Vagina (tissue), 2 donors: ENCODE measurements around the gene ZBTB16. TPM values are rescaled to one million over a fixed set of nuclear protein-coding genes. Genes with fewer than 3 reads are reported as not detected.

Source experiments
- DNase-seq, 2 donors: peaks; one replicate each; pipeline ENCODE4 v3.0.0-alpha.2; 2017; ENCODE audit errors: extremely low spot score in 2 of 2
- H3K27ac ChIP-seq: fragments of 200-600 bp; sonication (generic); one replicate; pipeline ENCODE4 v1.5.1; 2019
- H3K27me3 ChIP-seq: fragments of 200-600 bp; sonication (generic); one replicate; pipeline ENCODE4 v1.5.1; 2019
- H3K36me3 ChIP-seq, 2 donors: fragments of 200-600 bp; sonication (generic); one replicate each; pipeline ENCODE4 v1.5.1; 2017 to 2019
- H3K4me1 ChIP-seq: fragments of 200-600 bp; sonication (generic); one replicate; pipeline ENCODE4 v1.5.1; 2019
- H3K4me3 ChIP-seq, 2 donors: fragments of 200-600 bp; sonication (generic); 1 replicate in 1 of 2; 2 replicates in 1 of 2; pipeline ENCODE4 v1.5.1; 2016 to 2019
- H3K9me3 ChIP-seq: fragments of 200-600 bp; sonication (generic); one replicate; pipeline ENCODE4 v1.5.1; 2019
- CTCF ChIP-seq, 3 experiments: fragments of 450-650 bp in 2 of 3; fragments of 200-600 bp in 1 of 3; sonication (generic) in 1 of 3; IDR thresholded peaks; one replicate each; pipeline ENCODE4 v1.5.1; 2017 to 2019; ENCODE audit warnings: antibody characterized with exemption in 3 of 3, mild to moderate bottlenecking in 2 of 3, moderate library complexity in 2 of 3
- POLR2A ChIP-seq, 2 donors: fragments of 450-650 bp; IDR thresholded peaks; one replicate each; pipeline ENCODE4 v1.6.1; 2017; ENCODE audit warnings: antibody characterized with exemption in 2 of 2, mild to moderate bottlenecking in 2 of 2, moderate library complexity in 2 of 2
- POLR2AphosphoS5 ChIP-seq, 2 donors: sonication (generic); formaldehyde crosslinking; IDR thresholded peaks; one replicate each; pipeline ENCODE4 v1.9.0; 2017; ENCODE audit warnings: antibody characterized with exemption in 2 of 2, mild to moderate bottlenecking in 2 of 2, low read depth in 1 of 2; ENCODE audit not compliant: insufficient read depth in 1 of 2
- intact Hi-C: fragments of 100-400 bp; cut with DNase I; formaldehyde crosslinking; loops from one replicate; pipeline ENCODE4 v1.15.1; 2023
- total RNA-seq: library from RNA; depleted of rRNA; stranded (reverse); fragments of >200 nt; gene quantifications from one replicate; pipeline ENCODE4 v1.2.3, GENCODE V29; 2016

Gene ZBTB16
- total RNA-seq, 1 donor from 2014 or later, result 243 TPM

DNA sequence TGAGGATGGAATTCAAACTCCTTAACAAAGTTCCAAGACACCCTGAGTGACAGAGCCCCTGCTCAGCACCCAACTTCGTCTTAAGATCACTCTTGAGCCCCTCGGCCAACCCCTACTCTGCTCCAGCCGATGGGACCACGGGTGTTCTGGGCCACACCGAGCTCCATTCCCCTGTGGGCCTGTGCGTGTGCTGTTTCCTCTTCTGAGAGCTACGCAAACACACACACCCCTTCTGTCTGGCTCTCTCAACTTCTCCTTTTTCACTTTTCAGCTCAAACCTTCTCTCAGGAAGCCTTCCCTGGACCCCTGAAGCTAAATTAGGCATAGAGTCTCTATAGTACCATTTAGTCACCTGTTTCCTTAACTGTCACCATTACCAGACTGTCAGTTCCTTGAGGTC, 199.2 kb downstream of the ZBTB16 start:
- Histone ChIP-seq H3K4me1 (peaks cover 67% of the 10 kb centered on the region), H3K4me3 (peak overlapping the region in 1 of 2 donors; percentile 38), H3K36me3 (peaks cover 0 to 5% of the 10 kb centered on the region in 2 donors), H3K9me3 (no peaks in the 10 kb centered on the region), H3K27me3 (no peaks in the 10 kb centered on the region), H3K27ac (peak overlapping the region; percentile 86)
- no peak for TF ChIP-seq POLR2A (IDR thresholded peaks at IDR 0.05)
- no peak for TF ChIP-seq CTCF (IDR thresholded peaks at IDR 0.05)
- TF ChIP-seq POLR2AphosphoS5 (IDR thresholded peaks at IDR 0.05; ENCODE audit: insufficient read depth in 1 of 2, low read depth in 1 of 2), result no peak
- intact Hi-C loops, result loop anchor here (1.0 to 10.0 kb wide), 2 partner anchors 79 to 94 kb away; no protein-coding TSS in a partner anchor
- DNase-seq, result no peak

- DNase-seq, result no peak
- intact Hi-C loops, result loop anchor here (10.0 kb wide), 1 partner anchor 94 kb away; no protein-coding TSS in a partner anchor
- Histone ChIP-seq H3K4me1 (peaks cover 67% of the 10 kb centered on the region), H3K4me3 (peak overlapping the region in 1 of 2 donors; percentile 6), H3K27ac (peak overlapping the region; percentile 86), H3K27me3 (no peaks in the 10 kb centered on the region), H3K36me3 (peaks cover 0 to 5% of the 10 kb centered on the region in 2 donors), H3K9me3 (no peaks in the 10 kb centered on the region)
- TF ChIP-seq POLR2AphosphoS5 (IDR thresholded peaks at IDR 0.05; ENCODE audit: insufficient read depth in 1 of 2, low read depth in 1 of 2) (peak in 1 of 2 donors; percentile 32), CTCF (IDR thresholded peaks at IDR 0.05) (no peak)
Measured at GRCh38 chr11:114259124-114259526, 199.6 kb downstream of the ZBTB16 start.

- DNase-seq, result no peak
- TF ChIP-seq POLR2AphosphoS5 (IDR thresholded peaks at IDR 0.05; ENCODE audit: insufficient read depth in 1 of 2, low read depth in 1 of 2), result no peak
- no peak for TF ChIP-seq POLR2A (IDR thresholded peaks at IDR 0.05)
- no peak for TF ChIP-seq CTCF (IDR thresholded peaks at IDR 0.05)
Measured at GRCh38 chr11:114259551-114259983, 200.1 kb downstream of the ZBTB16 start.

GRCh38 chr11:114260077-114260476, 200.6 kb downstream of the ZBTB16 start:
- H3K27ac ChIP-seq, result peak overlapping the region; percentile 86
- TF ChIP-seq POLR2A (IDR thresholded peaks at IDR 0.05) (no peak), CTCF (IDR thresholded peaks at IDR 0.05) (no peak)
- intact Hi-C loops, result loop anchor here (2.0 to 5.0 kb wide), 2 partner anchors 201 to 223 kb away; partner anchors contain the start of gene ZBTB16
- H3K36me3 ChIP-seq, result peaks cover 0 to 5% of the 10 kb centered on the region in 2 donors
- H3K4me1 ChIP-seq, result peaks cover 67% of the 10 kb centered on the region
- H3K4me3 ChIP-seq, result no peak overlapping the region
- no peak for DNase-seq
- H3K9me3 ChIP-seq, result no peaks in the 10 kb centered on the region
- no peaks in the 10 kb centered on the region for H3K27me3 ChIP-seq

More at GRCh38 chr11:114259551-114259983, 200.1 kb downstream of the ZBTB16 start:
- Histone ChIP-seq H3K27ac (peak overlapping the region; percentile 86), H3K27me3 (no peaks in the 10 kb centered on the region), H3K4me3 (no peak overlapping the region), H3K4me1 (peaks cover 67% of the 10 kb centered on the region), H3K36me3 (peaks cover 0 to 5% of the 10 kb centered on the region in 2 donors), H3K9me3 (no peaks in the 10 kb centered on the region)
- intact Hi-C loops, result loop anchor here (10.0 kb wide), 1 partner anchor 95 kb away; no protein-coding TSS in a partner anchor

DNA sequence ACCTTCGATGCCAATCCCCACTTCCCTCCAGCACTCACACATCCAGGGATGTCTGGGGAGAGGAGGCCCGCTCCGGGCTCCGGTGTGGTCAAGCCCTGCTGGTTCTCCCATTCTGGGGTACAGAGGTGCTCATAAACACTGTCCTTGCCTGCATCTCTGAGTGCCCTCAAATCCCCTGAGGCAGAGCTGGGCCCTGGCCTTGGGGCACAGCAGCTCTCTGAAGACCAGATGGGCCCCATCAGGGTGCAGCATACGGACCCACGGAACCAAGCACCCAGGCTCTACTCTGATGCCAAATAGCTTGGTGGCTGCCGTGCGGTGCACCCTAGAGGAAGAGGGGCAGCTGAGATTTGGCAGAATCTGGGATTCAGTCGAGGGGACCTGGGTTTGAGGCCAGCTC, 201.0 kb downstream of the ZBTB16 start:
- no peak for DNase-seq
- Histone ChIP-seq H3K4me1 (peaks cover 67% of the 10 kb centered on the region), H3K9me3 (no peaks in the 10 kb centered on the region), H3K27me3 (no peaks in the 10 kb centered on the region), H3K4me3 (peak overlapping the region in 1 of 2 donors; percentile 15), H3K27ac (peak overlapping the region; percentile 86), H3K36me3 (peaks cover 0 to 5% of the 10 kb centered on the region in 2 donors)
- intact Hi-C loops, result loop anchor here (2.0 to 5.0 kb wide), 2 partner anchors 202 to 223 kb away; partner anchors contain the start of gene ZBTB16
- TF ChIP-seq POLR2A (IDR thresholded peaks at IDR 0.05) (no peak), POLR2AphosphoS5 (IDR thresholded peaks at IDR 0.05; ENCODE audit: insufficient read depth in 1 of 2, low read depth in 1 of 2) (no peak), CTCF (IDR thresholded peaks at IDR 0.05) (no peak)
